ENCODE results near the gene AAMDC.

Gene AAMDC

DNA sequence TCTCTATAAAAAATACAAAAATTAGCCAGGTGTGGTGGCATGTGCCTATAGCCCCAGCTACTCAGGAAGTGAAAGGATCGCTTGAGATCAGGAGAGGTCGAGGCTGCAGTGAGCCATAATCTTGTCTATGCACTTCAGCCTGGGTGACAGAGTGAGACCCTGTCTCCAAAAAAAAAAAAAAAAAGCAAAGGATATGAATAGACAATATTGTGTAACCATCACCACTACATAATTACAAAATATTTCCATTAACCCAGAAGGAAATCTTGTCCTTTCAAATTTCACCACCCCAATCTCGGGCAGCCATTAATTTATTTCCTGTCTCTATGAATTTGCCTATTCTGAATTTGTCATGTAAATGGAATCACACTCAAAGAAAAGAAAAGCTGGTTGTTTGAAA is 21.6 kb upstream of the AAMDC start:
- no peak for TF ChIP-seq REST (IDR thresholded peaks at IDR 0.05; ENCODE audit: low read depth)
- TF ChIP-seq MAX (IDR thresholded peaks at IDR 0.05): no peak
- no peak for TF ChIP-seq CREB1 (IDR thresholded peaks at IDR 0.05; ENCODE audit: low read depth)
- no peak for TF ChIP-seq ZBTB7A (IDR thresholded peaks at IDR 0.05; ENCODE audit: low read depth)
- TF ChIP-seq CEBPB (IDR thresholded peaks at IDR 0.05): no peak
- TF ChIP-seq TCF12 (IDR thresholded peaks at IDR 0.05; ENCODE audit: low read depth): no peak
- no peak for TF ChIP-seq NFIC (IDR thresholded peaks at IDR 0.05)
- no peak for TF ChIP-seq USF1 (IDR thresholded peaks at IDR 0.05)
- no peak for TF ChIP-seq TAF1 (IDR thresholded peaks at IDR 0.05; ENCODE audit: low read depth)
- no peak for TF ChIP-seq YY1 (IDR thresholded peaks at IDR 0.05; ENCODE audit: low read depth)
- no peak for TF ChIP-seq EGR1 (IDR thresholded peaks at IDR 0.05)
- TF ChIP-seq TEAD4 (IDR thresholded peaks at IDR 0.05): no peak
- no peak for TF ChIP-seq EP300 (IDR thresholded peaks at IDR 0.05; ENCODE audit: borderline replicate concordance)
- no peak for TF ChIP-seq RAD21 (IDR thresholded peaks at IDR 0.05; ENCODE audit: low read depth)

- TF ChIP-seq NFIC (IDR thresholded peaks at IDR 0.05): no peak
- no peak for TF ChIP-seq EGR1 (IDR thresholded peaks at IDR 0.05)
- TF ChIP-seq MAX (IDR thresholded peaks at IDR 0.05): no peak
- no peak for TF ChIP-seq FOXM1 (IDR thresholded peaks at IDR 0.05; ENCODE audit: borderline replicate concordance, low read depth)
- no peak for TF ChIP-seq CREB1 (IDR thresholded peaks at IDR 0.05; ENCODE audit: low read depth)
- no peak for TF ChIP-seq EP300 (IDR thresholded peaks at IDR 0.05; ENCODE audit: borderline replicate concordance)
- no peak for TF ChIP-seq TEAD4 (IDR thresholded peaks at IDR 0.05)
- no peak for TF ChIP-seq CEBPB (IDR thresholded peaks at IDR 0.05)
Measured at GRCh38 chr11:77800449-77800848, 20.5 kb upstream of the AAMDC start.

- TF ChIP-seq CEBPB (IDR thresholded peaks at IDR 0.05) (no peak), ZBTB7A (IDR thresholded peaks at IDR 0.05; ENCODE audit: low read depth) (no peak), CREB1 (IDR thresholded peaks at IDR 0.05; ENCODE audit: low read depth) (no peak)
Measured at GRCh38 chr11:77801477-77801876, 19.5 kb upstream of the AAMDC start.

DNA sequence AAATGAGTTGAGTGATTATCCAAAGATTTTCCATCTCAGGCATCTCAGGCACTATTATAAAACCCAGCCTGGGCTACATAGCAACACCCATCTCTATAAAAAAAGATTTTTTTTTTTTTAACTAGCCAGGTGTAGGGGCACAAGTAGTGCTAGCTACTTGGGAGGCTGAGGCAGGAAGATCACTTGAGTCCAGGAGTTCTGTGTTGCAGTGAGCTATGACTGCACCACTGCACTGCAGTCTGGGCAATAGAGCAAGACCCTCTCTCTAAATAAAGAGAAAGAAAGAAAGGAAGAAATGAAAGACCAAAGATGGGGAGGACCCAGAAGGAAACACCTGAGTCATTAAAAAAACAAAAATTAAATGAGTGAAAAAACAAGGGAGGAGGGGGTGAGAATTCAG is 14.5 kb upstream of the AAMDC start:
- TF ChIP-seq USF1 (IDR thresholded peaks at IDR 0.05) (no peak), TAF1 (IDR thresholded peaks at IDR 0.05; ENCODE audit: low read depth) (no peak), FOXM1 (IDR thresholded peaks at IDR 0.05; ENCODE audit: borderline replicate concordance, low read depth) (no peak), TCF12 (IDR thresholded peaks at IDR 0.05; ENCODE audit: low read depth) (no peak), EP300 (IDR thresholded peaks at IDR 0.05; ENCODE audit: borderline replicate concordance) (no peak), CREB1 (IDR thresholded peaks at IDR 0.05; ENCODE audit: low read depth) (no peak), YY1 (IDR thresholded peaks at IDR 0.05; ENCODE audit: low read depth) (no peak), EGR1 (IDR thresholded peaks at IDR 0.05) (no peak), MAX (IDR thresholded peaks at IDR 0.05) (no peak), ZBTB7A (IDR thresholded peaks at IDR 0.05; ENCODE audit: low read depth) (no peak), RAD21 (IDR thresholded peaks at IDR 0.05; ENCODE audit: low read depth) (no peak), REST (IDR thresholded peaks at IDR 0.05; ENCODE audit: low read depth) (no peak), NFIC (IDR thresholded peaks at IDR 0.05) (no peak), CEBPB (IDR thresholded peaks at IDR 0.05) (no peak), TEAD4 (IDR thresholded peaks at IDR 0.05) (no peak)

GRCh38 chr11:77806993-77807392 is 14.0 kb upstream of the AAMDC start:
- TF ChIP-seq FOXM1 (IDR thresholded peaks at IDR 0.05; ENCODE audit: borderline replicate concordance, low read depth) (no peak), ZBTB7A (IDR thresholded peaks at IDR 0.05; ENCODE audit: low read depth) (no peak), EGR1 (IDR thresholded peaks at IDR 0.05) (no peak), CREB1 (IDR thresholded peaks at IDR 0.05; ENCODE audit: low read depth) (no peak), TEAD4 (IDR thresholded peaks at IDR 0.05) (no peak), EP300 (IDR thresholded peaks at IDR 0.05; ENCODE audit: borderline replicate concordance) (no peak), CEBPB (IDR thresholded peaks at IDR 0.05) (no peak), NFIC (IDR thresholded peaks at IDR 0.05) (no peak), USF1 (IDR thresholded peaks at IDR 0.05) (no peak), TAF1 (IDR thresholded peaks at IDR 0.05; ENCODE audit: low read depth) (no peak), RAD21 (IDR thresholded peaks at IDR 0.05; ENCODE audit: low read depth) (no peak), REST (IDR thresholded peaks at IDR 0.05; ENCODE audit: low read depth) (no peak), YY1 (IDR thresholded peaks at IDR 0.05; ENCODE audit: low read depth) (no peak), MAX (IDR thresholded peaks at IDR 0.05) (no peak), TCF12 (IDR thresholded peaks at IDR 0.05; ENCODE audit: low read depth) (no peak)
